ENCODE data around the gene PIP5K1B. TPM values are rescaled to one million over a fixed set of nuclear protein-coding genes. Genes with fewer than 3 reads are reported as not detected.

The PIP5K1B gene
- total and polyA plus RNA-seq, 2 experiments from 2014 or later, result 1.3 to 2.8 TPM

DNA sequence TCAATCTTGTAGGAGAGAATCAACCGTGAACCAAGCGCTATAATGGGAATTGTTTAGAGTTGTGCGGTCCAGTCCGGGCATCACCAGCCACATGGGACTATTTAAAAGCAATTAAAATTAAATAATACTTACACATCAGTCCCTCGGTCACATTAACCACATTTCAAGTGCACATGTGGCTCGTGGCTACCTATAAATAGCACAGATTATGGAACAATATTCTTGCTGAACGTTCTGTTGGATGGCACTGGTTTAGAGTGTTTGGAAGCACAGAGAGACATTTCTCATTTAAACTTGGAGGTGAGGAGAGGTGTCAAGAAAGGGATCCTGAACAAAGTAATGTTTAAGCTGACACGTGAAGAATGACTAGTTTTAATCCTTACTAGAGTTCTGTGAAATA is 12.5 kb upstream of the PIP5K1B start:
- Mint-ChIP-seq H3K27ac (no peak overlapping the region), H3K4me3 (no peak overlapping the region), H3K9me3 (no peaks in the 10 kb centered on the region), H3K4me1 (peaks cover 8% of the 10 kb centered on the region; the same call in 2 of the 3 replicates), H3K36me3 (ENCODE audit: low read depth) (no peaks in the 10 kb centered on the region), H3K27me3 (ENCODE audit: insufficient read depth, low read depth, poor library complexity) (peaks cover 3% of the 10 kb centered on the region)
- no peak overlapping the region for H3K27ac ChIP-seq (ENCODE audit: low read depth)
- H4K20me1 ChIP-seq (replicated peaks; ENCODE audit: insufficient read depth), result no peaks in the 10 kb centered on the region
- ATAC-seq, result no peak
- no peak overlapping the region for H2AFZ ChIP-seq
- DNase-seq (ENCODE audit: low spot score), result no peak
- no peaks in the 10 kb centered on the region for H3K36me3 ChIP-seq (ENCODE audit: insufficient read depth)
- H3K79me2 ChIP-seq (replicated peaks; ENCODE audit: insufficient read depth), result no peaks in the 10 kb centered on the region
- no peaks in the 10 kb centered on the region for H3F3A ChIP-seq (replicated peaks; ENCODE audit: low read depth)
- H3K4me3 ChIP-seq, result no peak overlapping the region
- no peak overlapping the region for H3K4me2 ChIP-seq
- TF ChIP-seq JUNB (IDR thresholded peaks at IDR 0.05; ENCODE audit: unreplicated experiment) (no peak), STAT1 (IDR thresholded peaks at IDR 0.05; ENCODE audit: unreplicated experiment) (no peak), POLR2AphosphoS5 (IDR thresholded peaks at IDR 0.05; ENCODE audit: low read depth) (no peak), ZNF114 (CRISPR knock-in tag; IDR thresholded peaks at IDR 0.05) (no peak), NANOG (IDR thresholded peaks at IDR 0.05; ENCODE audit: borderline replicate concordance) (no peak), ZNF331 (CRISPR knock-in tag; IDR thresholded peaks at IDR 0.05; ENCODE audit: low read depth) (no peak), CREB1 (CRISPR knock-in tag; IDR thresholded peaks at IDR 0.05; ENCODE audit: low read depth) (no peak), EZH2phosphoT487 (IDR thresholded peaks at IDR 0.05; ENCODE audit: unreplicated experiment) (no peak), EZH2 (IDR thresholded peaks at IDR 0.05; ENCODE audit: low read depth, unreplicated experiment) (no peak)
- TF ChIP-seq, protein P1, sequence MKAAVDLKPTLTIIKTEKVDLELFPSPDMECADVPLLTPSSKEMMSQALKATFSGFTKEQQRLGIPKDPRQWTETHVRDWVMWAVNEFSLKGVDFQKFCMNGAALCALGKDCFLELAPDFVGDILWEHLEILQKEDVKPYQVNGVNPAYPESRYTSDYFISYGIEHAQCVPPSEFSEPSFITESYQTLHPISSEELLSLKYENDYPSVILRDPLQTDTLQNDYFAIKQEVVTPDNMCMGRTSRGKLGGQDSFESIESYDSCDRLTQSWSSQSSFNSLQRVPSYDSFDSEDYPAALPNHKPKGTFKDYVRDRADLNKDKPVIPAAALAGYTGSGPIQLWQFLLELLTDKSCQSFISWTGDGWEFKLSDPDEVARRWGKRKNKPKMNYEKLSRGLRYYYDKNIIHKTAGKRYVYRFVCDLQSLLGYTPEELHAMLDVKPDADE (IDR thresholded peaks at IDR 0.05), result no peak
- TF ChIP-seq, protein P2, sequence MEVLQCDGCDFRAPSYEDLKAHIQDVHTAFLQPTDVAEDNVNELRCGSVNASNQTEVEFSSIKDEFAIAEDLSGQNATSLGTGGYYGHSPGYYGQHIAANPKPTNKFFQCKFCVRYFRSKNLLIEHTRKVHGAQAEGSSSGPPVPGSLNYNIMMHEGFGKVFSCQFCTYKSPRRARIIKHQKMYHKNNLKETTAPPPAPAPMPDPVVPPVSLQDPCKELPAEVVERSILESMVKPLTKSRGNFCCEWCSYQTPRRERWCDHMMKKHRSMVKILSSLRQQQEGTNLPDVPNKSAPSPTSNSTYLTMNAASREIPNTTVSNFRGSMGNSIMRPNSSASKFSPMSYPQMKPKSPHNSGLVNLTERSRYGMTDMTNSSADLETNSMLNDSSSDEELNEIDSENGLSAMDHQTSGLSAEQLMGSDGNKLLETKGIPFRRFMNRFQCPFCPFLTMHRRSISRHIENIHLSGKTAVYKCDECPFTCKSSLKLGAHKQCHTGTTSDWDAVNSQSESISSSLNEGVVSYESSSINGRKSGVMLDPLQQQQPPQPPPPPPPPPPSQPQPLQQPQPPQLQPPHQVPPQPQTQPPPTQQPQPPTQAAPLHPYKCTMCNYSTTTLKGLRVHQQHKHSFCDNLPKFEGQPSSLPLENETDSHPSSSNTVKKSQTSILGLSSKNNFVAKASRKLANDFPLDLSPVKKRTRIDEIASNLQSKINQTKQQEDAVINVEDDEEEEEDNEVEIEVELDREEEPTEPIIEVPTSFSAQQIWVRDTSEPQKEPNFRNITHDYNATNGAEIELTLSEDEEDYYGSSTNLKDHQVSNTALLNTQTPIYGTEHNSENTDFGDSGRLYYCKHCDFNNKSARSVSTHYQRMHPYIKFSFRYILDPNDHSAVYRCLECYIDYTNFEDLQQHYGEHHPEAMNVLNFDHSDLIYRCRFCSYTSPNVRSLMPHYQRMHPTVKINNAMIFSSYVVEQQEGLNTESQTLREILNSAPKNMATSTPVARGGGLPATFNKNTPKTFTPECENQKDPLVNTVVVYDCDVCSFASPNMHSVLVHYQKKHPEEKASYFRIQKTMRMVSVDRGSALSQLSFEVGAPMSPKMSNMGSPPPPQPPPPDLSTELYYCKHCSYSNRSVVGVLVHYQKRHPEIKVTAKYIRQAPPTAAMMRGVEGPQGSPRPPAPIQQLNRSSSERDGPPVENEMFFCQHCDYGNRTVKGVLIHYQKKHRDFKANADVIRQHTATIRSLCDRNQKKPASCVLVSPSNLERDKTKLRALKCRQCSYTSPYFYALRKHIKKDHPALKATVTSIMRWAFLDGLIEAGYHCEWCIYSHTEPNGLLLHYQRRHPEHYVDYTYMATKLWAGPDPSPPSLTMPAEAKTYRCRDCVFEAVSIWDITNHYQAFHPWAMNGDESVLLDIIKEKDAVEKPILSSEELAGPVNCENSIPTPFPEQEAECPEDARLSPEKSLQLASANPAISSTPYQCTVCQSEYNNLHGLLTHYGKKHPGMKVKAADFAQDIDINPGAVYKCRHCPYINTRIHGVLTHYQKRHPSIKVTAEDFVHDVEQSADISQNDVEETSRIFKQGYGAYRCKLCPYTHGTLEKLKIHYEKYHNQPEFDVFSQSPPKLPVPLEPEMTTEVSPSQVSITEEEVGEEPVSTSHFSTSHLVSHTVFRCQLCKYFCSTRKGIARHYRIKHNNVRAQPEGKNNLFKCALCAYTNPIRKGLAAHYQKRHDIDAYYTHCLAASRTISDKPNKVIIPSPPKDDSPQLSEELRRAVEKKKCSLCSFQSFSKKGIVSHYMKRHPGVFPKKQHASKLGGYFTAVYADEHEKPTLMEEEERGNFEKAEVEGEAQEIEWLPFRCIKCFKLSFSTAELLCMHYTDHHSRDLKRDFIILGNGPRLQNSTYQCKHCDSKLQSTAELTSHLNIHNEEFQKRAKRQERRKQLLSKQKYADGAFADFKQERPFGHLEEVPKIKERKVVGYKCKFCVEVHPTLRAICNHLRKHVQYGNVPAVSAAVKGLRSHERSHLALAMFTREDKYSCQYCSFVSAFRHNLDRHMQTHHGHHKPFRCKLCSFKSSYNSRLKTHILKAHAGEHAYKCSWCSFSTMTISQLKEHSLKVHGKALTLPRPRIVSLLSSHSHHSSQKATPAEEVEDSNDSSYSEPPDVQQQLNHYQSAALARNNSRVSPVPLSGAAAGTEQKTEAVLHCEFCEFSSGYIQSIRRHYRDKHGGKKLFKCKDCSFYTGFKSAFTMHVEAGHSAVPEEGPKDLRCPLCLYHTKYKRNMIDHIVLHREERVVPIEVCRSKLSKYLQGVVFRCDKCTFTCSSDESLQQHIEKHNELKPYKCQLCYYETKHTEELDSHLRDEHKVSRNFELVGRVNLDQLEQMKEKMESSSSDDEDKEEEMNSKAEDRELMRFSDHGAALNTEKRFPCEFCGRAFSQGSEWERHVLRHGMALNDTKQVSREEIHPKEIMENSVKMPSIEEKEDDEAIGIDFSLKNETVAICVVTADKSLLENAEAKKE (CRISPR knock-in tag; IDR thresholded peaks at IDR 0.05), result no peak
- TF ChIP-seq, protein P3, sequence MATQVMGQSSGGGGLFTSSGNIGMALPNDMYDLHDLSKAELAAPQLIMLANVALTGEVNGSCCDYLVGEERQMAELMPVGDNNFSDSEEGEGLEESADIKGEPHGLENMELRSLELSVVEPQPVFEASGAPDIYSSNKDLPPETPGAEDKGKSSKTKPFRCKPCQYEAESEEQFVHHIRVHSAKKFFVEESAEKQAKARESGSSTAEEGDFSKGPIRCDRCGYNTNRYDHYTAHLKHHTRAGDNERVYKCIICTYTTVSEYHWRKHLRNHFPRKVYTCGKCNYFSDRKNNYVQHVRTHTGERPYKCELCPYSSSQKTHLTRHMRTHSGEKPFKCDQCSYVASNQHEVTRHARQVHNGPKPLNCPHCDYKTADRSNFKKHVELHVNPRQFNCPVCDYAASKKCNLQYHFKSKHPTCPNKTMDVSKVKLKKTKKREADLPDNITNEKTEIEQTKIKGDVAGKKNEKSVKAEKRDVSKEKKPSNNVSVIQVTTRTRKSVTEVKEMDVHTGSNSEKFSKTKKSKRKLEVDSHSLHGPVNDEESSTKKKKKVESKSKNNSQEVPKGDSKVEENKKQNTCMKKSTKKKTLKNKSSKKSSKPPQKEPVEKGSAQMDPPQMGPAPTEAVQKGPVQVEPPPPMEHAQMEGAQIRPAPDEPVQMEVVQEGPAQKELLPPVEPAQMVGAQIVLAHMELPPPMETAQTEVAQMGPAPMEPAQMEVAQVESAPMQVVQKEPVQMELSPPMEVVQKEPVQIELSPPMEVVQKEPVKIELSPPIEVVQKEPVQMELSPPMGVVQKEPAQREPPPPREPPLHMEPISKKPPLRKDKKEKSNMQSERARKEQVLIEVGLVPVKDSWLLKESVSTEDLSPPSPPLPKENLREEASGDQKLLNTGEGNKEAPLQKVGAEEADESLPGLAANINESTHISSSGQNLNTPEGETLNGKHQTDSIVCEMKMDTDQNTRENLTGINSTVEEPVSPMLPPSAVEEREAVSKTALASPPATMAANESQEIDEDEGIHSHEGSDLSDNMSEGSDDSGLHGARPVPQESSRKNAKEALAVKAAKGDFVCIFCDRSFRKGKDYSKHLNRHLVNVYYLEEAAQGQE (IDR thresholded peaks at IDR 0.05; ENCODE audit: unreplicated experiment), result no peak
- TF ChIP-seq, protein P4, sequence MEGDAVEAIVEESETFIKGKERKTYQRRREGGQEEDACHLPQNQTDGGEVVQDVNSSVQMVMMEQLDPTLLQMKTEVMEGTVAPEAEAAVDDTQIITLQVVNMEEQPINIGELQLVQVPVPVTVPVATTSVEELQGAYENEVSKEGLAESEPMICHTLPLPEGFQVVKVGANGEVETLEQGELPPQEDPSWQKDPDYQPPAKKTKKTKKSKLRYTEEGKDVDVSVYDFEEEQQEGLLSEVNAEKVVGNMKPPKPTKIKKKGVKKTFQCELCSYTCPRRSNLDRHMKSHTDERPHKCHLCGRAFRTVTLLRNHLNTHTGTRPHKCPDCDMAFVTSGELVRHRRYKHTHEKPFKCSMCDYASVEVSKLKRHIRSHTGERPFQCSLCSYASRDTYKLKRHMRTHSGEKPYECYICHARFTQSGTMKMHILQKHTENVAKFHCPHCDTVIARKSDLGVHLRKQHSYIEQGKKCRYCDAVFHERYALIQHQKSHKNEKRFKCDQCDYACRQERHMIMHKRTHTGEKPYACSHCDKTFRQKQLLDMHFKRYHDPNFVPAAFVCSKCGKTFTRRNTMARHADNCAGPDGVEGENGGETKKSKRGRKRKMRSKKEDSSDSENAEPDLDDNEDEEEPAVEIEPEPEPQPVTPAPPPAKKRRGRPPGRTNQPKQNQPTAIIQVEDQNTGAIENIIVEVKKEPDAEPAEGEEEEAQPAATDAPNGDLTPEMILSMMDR (conservative IDR thresholded peaks at IDR 0.05; ENCODE audit: low read depth in 2 of 2), result no peak
- H3K27me3 ChIP-seq (ENCODE audit: insufficient read depth), result no peaks in the 10 kb centered on the region
- H3K9me2 ChIP-seq (ENCODE audit: insufficient read depth), result no peaks in the 10 kb centered on the region
- H3K4me1 ChIP-seq (ENCODE audit: insufficient read depth), result no peaks in the 10 kb centered on the region

Measured in GM23338 (cell line).